K562 (cell line): Measurements from ENCODE around the gene KNSTRN. TPM values are rescaled to one million over a fixed set of nuclear protein-coding genes. Genes with fewer than 3 reads are reported as not detected.
A peak's percentile ranks its signal among the peaks of the same experiment; 100 is the strongest.

Source experiments
- ATF1 ChIP-seq, 2 experiments: fragments of 450-650 bp in 1 of 2; IDR thresholded peaks; 2 replicates each; pipeline ENCODE4 v1.6.1; 2016; ENCODE audit warnings: missing compliant biosample characterization in 1 of 2, missing genetic modification characterization in 1 of 2
- CHD4 ChIP-seq: fragments of 200-600 bp; sonication (generic); IDR thresholded peaks from 3 replicates; pipeline ENCODE4 v1.6.1; 2012; ENCODE audit warnings: low read depth, mild to moderate bottlenecking, mixed read lengths, low read length, inconsistent platforms; ENCODE audit not compliant: insufficient read depth, insufficient replicate concordance, poor library complexity, severe bottlenecking
- EHMT2 ChIP-seq: fragments of 450-650 bp; IDR thresholded peaks from 2 replicates; pipeline ENCODE4 v1.6.1; 2018; ENCODE audit warnings: antibody characterized with exemption
- HCFC1 ChIP-seq: IDR thresholded peaks from 2 replicates; pipeline ENCODE4 v1.6.1; 2012; ENCODE audit warnings: low read depth, low read length, improper control_type of control experiment
- HNRNPK ChIP-seq: fragments of 200-400 bp; formaldehyde crosslinking; IDR thresholded peaks from one replicate; pipeline ENCODE4 v1.6.1; 2018; ENCODE audit warnings: mild to moderate bottlenecking, low read depth, low read length; ENCODE audit not compliant: poor library complexity, severe bottlenecking
- HOMEZ ChIP-seq: fragments of 250-450 bp; sonication (Bioruptor Pico); IDR thresholded peaks from 2 replicates; pipeline ENCODE4 v1.4.0; 2020; ENCODE audit warnings: mild to moderate bottlenecking, moderate library complexity
- L3MBTL2 ChIP-seq: fragments of 450-650 bp; IDR thresholded peaks from 2 replicates; pipeline ENCODE4 v1.6.1; 2016; ENCODE audit warnings: mild to moderate bottlenecking, moderate library complexity
- LEF1 ChIP-seq: fragments of 450-650 bp; IDR thresholded peaks from 2 replicates; pipeline ENCODE4 v1.6.1; 2016; ENCODE audit warnings: mild to moderate bottlenecking
- MYNN ChIP-seq, 2 experiments: sonication (generic); formaldehyde crosslinking in 1 of 2; IDR thresholded peaks; 2 replicates each; pipeline versions ENCODE4 v1.5.0 to v1.6.1; 2016 to 2020; ENCODE audit warnings: antibody characterized with exemption in 1 of 2, missing genetic modification reagents in 1 of 2
- NELFE ChIP-seq: IDR thresholded peaks from 2 replicates; pipeline ENCODE4 v1.6.1; 2011; ENCODE audit warnings: mild to moderate bottlenecking; ENCODE audit not compliant: insufficient read depth, insufficient read length
- NEUROD1 ChIP-seq: fragments of 150-350 bp; IDR thresholded peaks from 2 replicates; pipeline ENCODE4 v1.6.1; 2014; ENCODE audit warnings: borderline replicate concordance, low read length, low read depth; ENCODE audit not compliant: partially characterized antibody
- SMAD3 ChIP-seq: fragments of 450-650 bp; formaldehyde crosslinking; conservative IDR thresholded peaks from 2 replicates; pipeline ENCODE4 v1.4.0; 2020; ENCODE audit warnings: mild to moderate bottlenecking
- SMARCE1 ChIP-seq: fragments of 450-650 bp; IDR thresholded peaks from 2 replicates; pipeline ENCODE4 v1.7.1; 2016; ENCODE audit warnings: mild to moderate bottlenecking
- TEAD4 ChIP-seq, 2 experiments: sonication (generic) in 1 of 2; formaldehyde crosslinking in 1 of 2; IDR thresholded peaks; 2 replicates each; pipeline versions ENCODE4 v1.6.1 to v1.8.0; 2012 to 2022; ENCODE audit warnings: borderline replicate concordance in 1 of 2, inconsistent platforms in 1 of 2, low read length in 1 of 2, mild to moderate bottlenecking in 1 of 2, missing genetic modification reagents in 1 of 2
- TFAP4 ChIP-seq: sonication (generic); formaldehyde crosslinking; IDR thresholded peaks from 2 replicates; pipeline ENCODE4 v1.8.0; 2022; ENCODE audit warnings: missing genetic modification reagents, mild to moderate bottlenecking, moderate library complexity, borderline replicate concordance
- TRIM24 ChIP-seq, 2 experiments: fragments of 450-650 bp; IDR thresholded peaks; 2 replicates each; pipeline ENCODE4 v1.6.1; 2016
- ZNF280A ChIP-seq: fragments of 450-650 bp; IDR thresholded peaks from 2 replicates; pipeline ENCODE4 v1.6.1; 2018; ENCODE audit warnings: mild to moderate bottlenecking, low read depth; ENCODE audit not compliant: partially characterized antibody
- ZNF324 ChIP-seq: fragments of 250-450 bp; sonication (Bioruptor Pico); IDR thresholded peaks from 2 replicates; pipeline ENCODE4 v1.4.0; 2020; ENCODE audit warnings: mild to moderate bottlenecking
- ZNF347 ChIP-seq: fragments of 450-650 bp; formaldehyde crosslinking; IDR thresholded peaks from 2 replicates; pipeline ENCODE4 v1.4.0; 2020; ENCODE audit warnings: low read depth, mild to moderate bottlenecking, moderate library complexity
- ZNF699 ChIP-seq: fragments of 250-450 bp; sonication (Bioruptor Pico); IDR thresholded peaks from 2 replicates; pipeline ENCODE4 v1.8.0; 2021; ENCODE audit warnings: mild to moderate bottlenecking, moderate library complexity; ENCODE audit not compliant: insufficient replicate concordance
- polyA plus RNA-seq, 8 experiments: library from polyadenylated mRNA; depleted of rRNA in 4 of 8; stranded (reverse) in 5 of 8; unstranded in 3 of 8; fragments of >200 nt; fragmentation: Nextera tagmentation in 2 of 8; fragmentation: Illumina TruSeq in 1 of 8; extraction: Ambion mirVana in 2 of 8; extraction: Trizol in 1 of 8; gene quantifications; 2 replicates each; pipeline versions ENCODE4 v1.2.1 to v1.2.3, GENCODE V29; 2011 to 2014; ENCODE audit warnings: inconsistent platforms in 1 of 8, missing spikeins in 1 of 8
- total RNA-seq, 7 experiments: library from RNA; depleted of rRNA in 6 of 7; stranded (reverse); fragments of >200 nt in 6 of 7; fragmentation: Illumina TruSeq in 2 of 7; extraction: Trizol in 2 of 7; gene quantifications; 2 replicates each; pipeline versions ENCODE4 v1.2.1 to v1.2.3, GENCODE V29; 2011 to 2021; ENCODE audit warnings: low replicate concordance in 1 of 7
- TF ChIP-seq, protein P1 (sequence below), 2 experiments: fragments of 250-450 bp in 1 of 2; fragments of 450-650 bp in 1 of 2; sonication (Bioruptor Pico) in 1 of 2; IDR thresholded peaks; 2 replicates each; pipeline versions ENCODE4 v1.6.1 to v1.8.0; 2016 to 2021; ENCODE audit warnings: mild to moderate bottlenecking in 2 of 2, moderate library complexity in 2 of 2, missing compliant biosample characterization in 1 of 2, missing genetic modification characterization in 1 of 2
- TF ChIP-seq, protein P2 (sequence below): fragments of 250-450 bp; sonication (Bioruptor Pico); IDR thresholded peaks from 2 replicates; pipeline ENCODE4 v1.5.1; 2021; ENCODE audit warnings: mild to moderate bottlenecking

Gene KNSTRN
- total and polyA plus RNA-seq, 9 of the 15 experiments (the other 6 are each of a cell fraction or from before 2014, with no cell fraction given), result 48.7 to 88.2 (median 66.3) TPM

- peak; percentile 80 for TF ChIP-seq TFAP4
- TF ChIP-seq NELFE, result no peak
- no peak for TF ChIP-seq EHMT2
- TF ChIP-seq ZNF324 (CRISPR knock-in tag), result no peak
- peak; percentile 52; the same call in 1 of the 2 replicates for TF ChIP-seq LEF1
- peak in 1 of 2 experiments; percentile 66; a peak in 2 of 4 replicates for TF ChIP-seq TRIM24 (IDR thresholded peaks at IDR 0.05)
- TF ChIP-seq, protein P1, sequence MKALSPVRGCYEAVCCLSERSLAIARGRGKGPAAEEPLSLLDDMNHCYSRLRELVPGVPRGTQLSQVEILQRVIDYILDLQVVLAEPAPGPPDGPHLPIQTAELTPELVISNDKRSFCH (CRISPR knock-in tag; IDR thresholded peaks at IDR 0.05), result no peak
- TF ChIP-seq, protein P1 (tag; IDR thresholded peaks at IDR 0.05), result no peak
- no peak for TF ChIP-seq HNRNPK
- peak; percentile 67; the same call in 1 of the 2 replicates for TF ChIP-seq SMARCE1
- TF ChIP-seq, protein P2, sequence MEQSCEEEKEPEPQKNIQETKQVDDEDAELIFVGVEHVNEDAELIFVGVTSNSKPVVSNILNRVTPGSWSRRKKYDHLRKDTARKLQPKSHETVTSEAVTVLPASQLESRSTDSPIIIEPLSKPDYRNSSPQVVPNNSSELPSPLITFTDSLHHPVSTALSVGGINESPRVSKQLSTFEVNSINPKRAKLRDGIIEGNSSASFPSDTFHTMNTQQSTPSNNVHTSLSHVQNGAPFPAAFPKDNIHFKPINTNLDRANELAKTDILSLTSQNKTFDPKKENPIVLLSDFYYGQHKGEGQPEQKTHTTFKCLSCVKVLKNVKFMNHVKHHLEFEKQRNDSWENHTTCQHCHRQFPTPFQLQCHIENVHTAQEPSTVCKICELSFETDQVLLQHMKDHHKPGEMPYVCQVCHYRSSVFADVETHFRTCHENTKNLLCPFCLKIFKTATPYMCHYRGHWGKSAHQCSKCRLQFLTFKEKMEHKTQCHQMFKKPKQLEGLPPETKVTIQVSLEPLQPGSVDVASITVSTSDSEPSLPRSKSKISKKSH, result no peak
- TF ChIP-seq CHD4, result no peak
- no peak for TF ChIP-seq HCFC1
- TF ChIP-seq ZNF347, result no peak
- TF ChIP-seq L3MBTL2, result peak; percentile 45
- TF ChIP-seq TEAD4 (IDR thresholded peaks at IDR 0.05; ENCODE audit: low read length), result peak; percentile 83
- TF ChIP-seq TEAD4 (CRISPR knock-in tag; IDR thresholded peaks at IDR 0.05; ENCODE audit: borderline replicate concordance), result no peak
- TF ChIP-seq NEUROD1, result no peak
- TF ChIP-seq SMAD3 (CRISPR knock-in tag), result no peak
- TF ChIP-seq ZNF280A, result no peak
- peak; percentile 79; the same call in 1 of the 2 replicates for TF ChIP-seq MYNN (IDR thresholded peaks at IDR 0.05)
- TF ChIP-seq MYNN (CRISPR knock-in tag; IDR thresholded peaks at IDR 0.05), result no peak
- TF ChIP-seq ATF1 (CRISPR knock-in tag; IDR thresholded peaks at IDR 0.05), result no peak
- TF ChIP-seq ATF1 (tag; IDR thresholded peaks at IDR 0.05), result peak; percentile 42
- no peak for TF ChIP-seq HOMEZ (CRISPR knock-in tag)
- TF ChIP-seq ZNF699, result no peak
These were observed 44.7 kb downstream of the KNSTRN start (continued) for GRCh38 chr15:40427188-40427587.
